Fibroblast of pulmonary artery (primary cell): ENCODE data around the gene SMARCD2.
A peak's percentile ranks its signal among the peaks of the same experiment; 100 is the strongest.

ENCODE experiments used
- DNase-seq: peaks from one replicate; pipeline ENCODE4 v3.0.0-alpha.2; 2010; ENCODE audit warnings: low read depth
- H3K4me3 ChIP-seq: replicated peaks from 2 replicates; pipeline ENCODE4 v1.5.1; 2011; ENCODE audit warnings: low read depth, mild to moderate bottlenecking, control low read depth, low read length, moderate library complexity
- CTCF ChIP-seq: IDR thresholded peaks from 2 replicates; pipeline ENCODE4 v1.5.1; 2011; ENCODE audit warnings: mild to moderate bottlenecking, control low read depth, low read length, inconsistent platforms; ENCODE audit errors: missing control alignments

Gene SMARCD2

DNA sequence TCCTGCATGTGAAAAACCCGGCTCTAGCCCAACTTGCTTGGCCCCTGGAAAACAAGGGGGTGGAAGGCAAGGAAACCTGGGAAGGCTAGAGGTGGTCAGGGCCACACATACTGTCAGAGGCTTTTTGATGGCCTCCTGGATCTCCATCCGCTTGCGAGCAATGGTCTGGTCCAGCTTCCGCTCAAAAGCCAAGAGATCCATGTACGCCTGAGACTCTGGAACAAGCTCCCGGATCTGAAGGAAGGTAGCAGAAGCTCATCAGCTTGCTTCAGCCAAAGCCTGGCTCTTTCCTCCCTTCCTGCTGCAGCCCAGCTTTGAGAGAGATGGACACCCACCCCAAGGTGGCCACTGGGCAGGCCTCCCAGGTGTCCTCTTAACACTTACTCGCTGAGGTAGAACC, 5.7 kb downstream of the SMARCD2 start:
- no peak overlapping the region for H3K4me3 ChIP-seq
- no peak for TF ChIP-seq CTCF
- no peak for DNase-seq

DNA sequence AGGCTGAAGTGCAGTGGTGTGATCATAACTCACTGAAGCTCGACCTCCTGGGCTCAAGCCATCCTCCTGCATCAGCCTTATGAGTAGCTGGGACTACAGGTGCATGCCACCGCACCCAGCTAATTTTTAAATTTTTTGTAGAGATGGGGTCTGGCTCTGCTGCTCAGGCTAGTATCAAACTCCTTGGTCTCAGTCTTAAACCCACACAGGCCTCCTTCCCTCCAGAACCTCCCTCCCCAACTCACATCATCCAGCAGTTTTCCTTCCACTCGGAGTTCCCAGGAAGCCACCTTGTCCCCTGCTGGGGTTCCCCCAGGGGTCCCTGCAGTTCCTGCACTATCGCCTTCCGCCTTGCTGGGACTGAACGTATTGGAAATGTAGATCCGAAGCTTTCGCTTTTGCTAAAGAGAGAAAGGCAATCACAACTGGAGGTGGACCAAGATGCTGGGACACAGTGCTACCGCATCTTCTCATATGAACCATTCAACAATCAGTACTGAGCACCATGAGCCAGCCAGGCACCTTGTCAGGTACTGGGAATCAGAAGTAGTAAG, 7.2 kb downstream of the SMARCD2 start:
- no peak overlapping the region for H3K4me3 ChIP-seq
- no peak for DNase-seq
- TF ChIP-seq CTCF: no peak

DNA sequence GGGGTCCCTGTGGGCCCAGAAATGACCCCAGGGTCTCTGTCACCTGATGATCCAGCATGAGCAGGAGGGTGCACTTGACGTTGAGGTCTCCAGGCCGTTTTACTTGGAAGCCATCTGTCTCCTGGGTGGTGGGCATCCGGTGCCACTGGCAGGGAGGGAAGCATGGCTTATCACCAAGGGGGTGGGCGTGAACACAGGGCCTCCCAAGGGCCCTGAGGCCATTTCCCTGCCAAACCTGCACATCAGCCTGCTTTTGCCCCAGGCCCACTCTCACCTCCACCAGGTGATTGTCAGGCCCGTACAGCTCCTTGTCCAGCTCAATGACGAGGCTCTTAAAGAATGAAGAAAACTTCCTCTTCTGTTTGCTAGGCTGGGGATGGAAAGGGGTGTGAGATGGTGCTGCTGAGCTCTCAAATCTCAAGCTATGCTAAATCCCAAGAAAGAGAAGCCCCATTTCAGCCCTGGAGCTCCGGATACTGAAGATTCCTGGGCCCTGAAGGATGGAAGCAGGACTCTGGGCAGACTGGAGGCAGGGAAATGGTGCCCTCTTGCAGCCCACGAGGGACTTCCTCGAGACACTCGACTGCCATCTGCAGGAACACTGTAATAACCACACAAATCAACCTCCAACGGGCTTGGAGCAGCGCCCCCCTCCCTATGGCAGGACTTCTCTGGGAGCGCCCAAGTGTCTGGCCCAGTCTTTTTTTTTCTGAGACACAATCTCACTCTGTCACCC, 7.9 kb downstream of the SMARCD2 start:
- peak; percentile 54 for TF ChIP-seq CTCF
- no peak overlapping the region for H3K4me3 ChIP-seq
- peak; percentile 76 for DNase-seq

DNA sequence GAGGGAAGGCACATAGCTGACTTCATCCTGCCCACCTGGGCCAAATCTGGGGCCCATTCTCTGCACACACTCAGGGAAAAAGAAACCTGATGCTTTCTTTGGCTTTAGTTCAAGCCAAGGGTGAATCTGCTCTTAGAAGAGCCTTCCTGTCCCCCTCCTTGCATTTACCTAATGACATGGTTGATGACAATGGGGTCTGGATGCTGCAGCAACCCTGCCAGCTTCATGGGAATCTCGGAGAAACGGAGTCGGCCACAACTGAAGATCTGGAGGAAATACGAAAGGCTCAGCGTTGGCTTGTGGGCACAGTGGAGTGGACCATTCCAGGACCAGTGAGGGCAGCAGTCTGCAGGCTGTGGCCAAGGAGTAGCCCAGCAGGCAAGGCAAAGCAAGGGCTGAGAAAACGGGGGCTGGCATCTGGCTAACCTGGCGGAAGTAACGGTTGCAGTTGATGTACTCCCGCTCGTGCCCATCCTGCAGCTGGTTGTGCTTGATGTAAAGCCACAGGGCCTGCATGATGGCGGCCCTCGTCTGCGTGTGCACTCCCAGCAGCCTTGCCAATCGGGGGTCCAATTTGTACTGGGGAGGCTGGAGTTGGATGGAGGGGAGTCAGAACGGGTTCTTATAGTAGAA, 8.6 kb downstream of the SMARCD2 start:
- no peak for DNase-seq
- TF ChIP-seq CTCF: no peak
- no peak overlapping the region for H3K4me3 ChIP-seq

DNA sequence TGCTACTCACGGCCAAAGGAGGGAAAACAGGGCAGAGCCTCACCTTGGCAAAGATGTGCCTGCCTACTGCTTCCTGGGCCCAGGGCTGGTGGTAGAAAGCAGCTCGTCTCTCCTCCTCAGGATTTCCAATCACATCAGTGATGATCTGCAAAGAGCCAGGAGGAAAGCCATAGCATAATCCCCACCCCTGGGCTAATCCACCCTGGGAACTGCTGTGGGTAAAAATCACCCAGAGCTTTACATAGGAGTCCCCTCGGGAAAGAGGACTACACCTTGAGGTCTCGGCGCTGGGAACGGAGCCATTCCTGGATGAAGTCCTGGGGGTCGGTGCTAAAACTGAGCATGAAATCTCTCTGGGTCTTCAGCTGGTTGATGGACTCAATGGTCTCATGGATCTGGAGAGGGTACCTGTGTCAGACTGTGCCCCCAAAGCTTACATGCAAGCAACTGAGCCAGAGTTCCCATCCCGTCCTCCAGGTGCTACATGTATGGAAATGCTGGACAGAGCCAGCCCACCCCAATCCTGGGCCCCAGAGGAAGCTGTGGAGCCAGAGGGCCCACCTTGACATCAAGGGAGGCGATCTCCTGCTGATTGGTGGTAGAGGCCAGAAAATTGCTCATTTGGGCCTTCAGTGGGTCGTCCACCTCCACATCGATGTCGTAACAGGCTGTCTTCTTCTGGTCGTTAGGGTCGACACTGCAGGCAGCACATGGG, 9.3 kb downstream of the SMARCD2 start:
- no peak for TF ChIP-seq CTCF
- no peak overlapping the region for H3K4me3 ChIP-seq
- no peak for DNase-seq

DNA sequence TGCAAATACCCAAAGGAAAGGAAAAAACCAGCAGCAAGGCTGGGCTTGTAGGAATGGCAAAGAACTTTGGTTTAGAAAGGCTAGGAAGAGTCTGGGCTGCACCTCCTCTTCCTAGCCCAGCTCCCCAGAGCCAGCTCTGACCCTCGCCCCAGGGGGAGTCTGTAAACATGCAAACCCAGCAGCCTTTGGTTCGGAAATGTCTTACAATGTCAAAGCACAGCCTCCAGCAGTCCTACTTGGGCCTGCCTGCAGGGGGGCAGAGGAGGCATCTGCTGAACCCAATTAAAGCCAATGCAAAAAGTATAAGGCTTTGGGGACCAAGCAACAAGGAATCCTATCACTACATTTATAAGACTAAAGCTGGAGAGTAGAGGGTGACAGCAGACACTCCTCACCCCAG, 10.0 kb downstream of the SMARCD2 start:
- DNase-seq: no peak
- no peak for TF ChIP-seq CTCF
- no peak overlapping the region for H3K4me3 ChIP-seq
